ENCODE measurements around the gene SLC66A2. TPM values are rescaled to one million over a fixed set of nuclear protein-coding genes. Genes with fewer than 3 reads are reported as not detected.

The SLC66A2 gene
- total RNA-seq, 1 experiment from 2014 or later: 52.8 TPM

DNA sequence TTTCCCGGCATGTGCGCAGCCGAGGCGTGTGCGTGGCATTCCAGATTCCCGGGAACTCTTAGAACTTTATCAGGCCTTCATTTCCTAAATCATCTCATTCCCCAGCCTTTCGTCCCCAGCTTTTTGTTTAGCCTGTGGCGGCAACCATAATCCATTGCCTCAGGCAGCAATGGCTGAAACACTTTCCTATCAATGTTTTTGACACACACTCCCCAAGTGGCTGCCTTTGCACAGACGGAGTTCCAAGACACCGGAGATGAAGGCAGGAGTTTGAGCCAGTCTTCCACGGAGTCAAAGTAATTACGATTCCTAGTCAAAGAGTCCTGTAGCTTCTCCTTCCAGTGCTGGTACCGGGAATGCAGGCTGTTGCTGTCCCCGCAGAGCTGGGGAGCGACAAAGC lies 88.9 kb downstream of the SLC66A2 start:
- DNase-seq: no peak
- peaks cover 9% of the 10 kb centered on the region; the same call in 1 of the 2 replicates for H3K9me3 ChIP-seq (ENCODE audit: low read length)
- no peak overlapping the region for H3K4me3 ChIP-seq (ENCODE audit: low read length)
- H3K27ac ChIP-seq (ENCODE audit: low read length): no peak overlapping the region
- POLR2A ChIA-PET (ENCODE audit: unreplicated experiment): no interaction called here
- no peaks in the 10 kb centered on the region for H3K79me2 ChIP-seq (ENCODE audit: low read length)
- H3K4me2 ChIP-seq (ENCODE audit: low read length): no peak overlapping the region
- H3K9ac ChIP-seq (ENCODE audit: low read length): no peak overlapping the region
- CTCF ChIA-PET: no interaction called here
- H3K9me2 ChIP-seq (replicated peaks; ENCODE audit: low read length): no peaks in the 10 kb centered on the region
- no TSS peak for BruUV-seq (replicated peaks)
- no peaks in the 10 kb centered on the region for H3K36me3 ChIP-seq (ENCODE audit: low read depth, low read length)
- no peak overlapping the region for H2AFZ ChIP-seq (ENCODE audit: low read length)
- no peaks in the 10 kb centered on the region for H3F3A ChIP-seq (ENCODE audit: low read length, unreplicated experiment)
- peaks cover 22% of the 10 kb centered on the region for H3K27me3 ChIP-seq (ENCODE audit: low read length)
- no peak for ATAC-seq
- no peak for TF ChIP-seq EZH2 (IDR thresholded peaks at IDR 0.05; ENCODE audit: low read length, unreplicated experiment)
- TF ChIP-seq EZH2phosphoT487 (IDR thresholded peaks at IDR 0.05; ENCODE audit: borderline replicate concordance, low read length): no peak
- TF ChIP-seq, protein P1, sequence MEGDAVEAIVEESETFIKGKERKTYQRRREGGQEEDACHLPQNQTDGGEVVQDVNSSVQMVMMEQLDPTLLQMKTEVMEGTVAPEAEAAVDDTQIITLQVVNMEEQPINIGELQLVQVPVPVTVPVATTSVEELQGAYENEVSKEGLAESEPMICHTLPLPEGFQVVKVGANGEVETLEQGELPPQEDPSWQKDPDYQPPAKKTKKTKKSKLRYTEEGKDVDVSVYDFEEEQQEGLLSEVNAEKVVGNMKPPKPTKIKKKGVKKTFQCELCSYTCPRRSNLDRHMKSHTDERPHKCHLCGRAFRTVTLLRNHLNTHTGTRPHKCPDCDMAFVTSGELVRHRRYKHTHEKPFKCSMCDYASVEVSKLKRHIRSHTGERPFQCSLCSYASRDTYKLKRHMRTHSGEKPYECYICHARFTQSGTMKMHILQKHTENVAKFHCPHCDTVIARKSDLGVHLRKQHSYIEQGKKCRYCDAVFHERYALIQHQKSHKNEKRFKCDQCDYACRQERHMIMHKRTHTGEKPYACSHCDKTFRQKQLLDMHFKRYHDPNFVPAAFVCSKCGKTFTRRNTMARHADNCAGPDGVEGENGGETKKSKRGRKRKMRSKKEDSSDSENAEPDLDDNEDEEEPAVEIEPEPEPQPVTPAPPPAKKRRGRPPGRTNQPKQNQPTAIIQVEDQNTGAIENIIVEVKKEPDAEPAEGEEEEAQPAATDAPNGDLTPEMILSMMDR (conservative IDR thresholded peaks at IDR 0.05; ENCODE audit: low read depth, low read length): no peak
- H4K20me1 ChIP-seq (ENCODE audit: low read length): no peaks in the 10 kb centered on the region
- peaks cover 3% of the 10 kb centered on the region; the same call in 1 of the 2 replicates for H3K4me1 ChIP-seq (ENCODE audit: insufficient read depth, low read length)
- intact Hi-C loops (cut with micrococcal nuclease): no loop called here

GRCh38 chr18:79861687-79862086 lies 89.8 kb downstream of the SLC66A2 start:
- Histone ChIP-seq H3K4me1 (ENCODE audit: insufficient read depth, low read length) (peaks cover under 1% of the 10 kb centered on the region; the same call in 1 of the 2 replicates), H3K9me3 (ENCODE audit: low read length) (peaks cover 9% of the 10 kb centered on the region; the same call in 1 of the 2 replicates), H3K27me3 (ENCODE audit: low read length) (peaks cover 22% of the 10 kb centered on the region), H3K9ac (ENCODE audit: low read length) (no peak overlapping the region), H3K9me2 (replicated peaks; ENCODE audit: low read length) (no peaks in the 10 kb centered on the region), H2AFZ (ENCODE audit: low read length) (no peak overlapping the region), H4K20me1 (ENCODE audit: low read length) (no peaks in the 10 kb centered on the region), H3K4me2 (ENCODE audit: low read length) (no peak overlapping the region), H3F3A (ENCODE audit: low read length, unreplicated experiment) (no peaks in the 10 kb centered on the region), H3K4me3 (ENCODE audit: low read length) (no peak overlapping the region), H3K79me2 (ENCODE audit: low read length) (no peaks in the 10 kb centered on the region), H3K27ac (ENCODE audit: low read length) (no peak overlapping the region), H3K36me3 (ENCODE audit: low read depth, low read length) (no peaks in the 10 kb centered on the region)
- POLR2A ChIA-PET (ENCODE audit: unreplicated experiment): no interaction called here
- no TSS peak for BruUV-seq (replicated peaks)
- CTCF ChIA-PET: no interaction called here
- intact Hi-C loops (cut with micrococcal nuclease): no loop called here
- DNase-seq: no peak
- no peak for ATAC-seq
- TF ChIP-seq EZH2phosphoT487 (IDR thresholded peaks at IDR 0.05; ENCODE audit: borderline replicate concordance, low read length): no peak
- TF ChIP-seq, protein P1 (conservative IDR thresholded peaks at IDR 0.05; ENCODE audit: low read depth, low read length): no peak
- no peak for TF ChIP-seq EZH2 (IDR thresholded peaks at IDR 0.05; ENCODE audit: low read length, unreplicated experiment)

- CTCF ChIA-PET: no interaction called here
- DNase-seq (no peak), ATAC-seq (no peak)
- H2AFZ ChIP-seq (ENCODE audit: low read length): no peak overlapping the region
- no peak for TF ChIP-seq EZH2 (IDR thresholded peaks at IDR 0.05; ENCODE audit: low read length, unreplicated experiment)
- TF ChIP-seq, protein P1 (conservative IDR thresholded peaks at IDR 0.05; ENCODE audit: low read depth, low read length): no peak
- TF ChIP-seq EZH2phosphoT487 (IDR thresholded peaks at IDR 0.05; ENCODE audit: borderline replicate concordance, low read length): no peak
- H3K9me2 ChIP-seq (replicated peaks; ENCODE audit: low read length): no peaks in the 10 kb centered on the region
- peaks cover 22% of the 10 kb centered on the region for H3K27me3 ChIP-seq (ENCODE audit: low read length)
- no peaks in the 10 kb centered on the region for H3F3A ChIP-seq (ENCODE audit: low read length, unreplicated experiment)
- BruUV-seq (replicated peaks): no TSS peak
- H3K4me2 ChIP-seq (ENCODE audit: low read length): no peak overlapping the region
- intact Hi-C loops (cut with micrococcal nuclease): no loop called here
- H3K27ac ChIP-seq (ENCODE audit: low read length): no peak overlapping the region
- H3K9ac ChIP-seq (ENCODE audit: low read length): no peak overlapping the region
- peaks cover 8% of the 10 kb centered on the region; the same call in 1 of the 2 replicates for H3K4me1 ChIP-seq (ENCODE audit: insufficient read depth, low read length)
- no peak overlapping the region for H3K4me3 ChIP-seq (ENCODE audit: low read length)
- H3K36me3 ChIP-seq (ENCODE audit: low read depth, low read length): no peaks in the 10 kb centered on the region
- POLR2A ChIA-PET (ENCODE audit: unreplicated experiment): no interaction called here
- peaks cover 9% of the 10 kb centered on the region; the same call in 1 of the 2 replicates for H3K9me3 ChIP-seq (ENCODE audit: low read length)
- H4K20me1 ChIP-seq (ENCODE audit: low read length): no peaks in the 10 kb centered on the region
- no peaks in the 10 kb centered on the region for H3K79me2 ChIP-seq (ENCODE audit: low read length)
Observed at GRCh38 chr18:79859314-79859713, 92.1 kb downstream of the SLC66A2 start.
